GM21528 (cell line): ENCODE measurements around the gene NAT10.
"Not testable (repeated sequence)": the region's sequence is repeated elsewhere in the genome, so short reads cannot be mapped to it uniquely, and the experiment has no call there.

ENCODE experiments used
- ATAC-seq: cut with Tn5 transposase; IDR thresholded peaks from one replicate; pipeline ENCODE4 v1.9.1; 2021; ENCODE audit warnings: mild to moderate bottlenecking, moderate library complexity; ENCODE audit not compliant: unreplicated experiment, low FRiP score

The NAT10 gene

DNA sequence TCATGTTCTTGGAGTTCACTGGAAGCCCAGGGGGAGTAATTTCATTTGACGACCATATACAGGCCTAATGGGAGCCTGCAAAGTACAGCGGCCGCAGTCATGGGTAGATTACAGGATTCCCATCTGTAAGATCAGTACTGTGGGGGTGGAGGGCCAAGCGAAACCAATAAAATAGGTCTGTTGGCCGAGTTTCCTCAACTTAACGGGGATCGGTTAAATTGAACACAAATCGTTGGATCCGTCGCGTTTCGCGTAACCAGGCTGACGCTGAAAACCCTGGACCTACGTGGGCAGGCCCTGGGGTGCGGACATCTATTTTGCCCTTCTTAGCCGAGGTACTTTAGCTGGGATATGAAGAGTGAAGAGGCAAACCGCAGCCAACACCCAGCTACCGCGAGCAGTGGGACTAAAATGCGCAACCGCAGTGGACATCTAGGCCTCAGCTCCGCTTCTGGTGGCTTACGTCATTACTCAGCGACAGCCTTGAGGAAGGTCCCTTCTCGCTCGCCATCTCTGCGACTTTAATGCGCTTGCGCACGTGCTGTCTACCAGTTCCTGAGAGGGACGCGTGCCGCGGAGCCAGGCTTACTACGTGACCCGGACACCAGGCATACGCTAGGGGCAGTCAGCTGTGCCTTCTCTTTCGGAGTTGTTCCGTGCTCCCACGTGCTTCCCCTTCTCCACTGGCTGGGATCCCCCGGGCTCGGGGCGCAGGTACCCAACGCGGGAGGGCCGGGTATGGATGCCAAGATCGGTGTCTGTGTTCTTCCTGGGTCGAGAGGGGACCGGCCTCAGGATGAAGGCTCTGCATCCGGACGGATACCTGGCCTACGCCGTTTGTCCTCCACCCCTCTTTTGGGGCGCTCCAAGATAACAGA is at the start of gene NAT10:
TSS of gene NAT10 (plus strand) at position 551 of the 878 bp plus-strand sequence. CDS start 2,597 bp downstream, outside the sequence.
- ATAC-seq = peak; percentile 89

DNA sequence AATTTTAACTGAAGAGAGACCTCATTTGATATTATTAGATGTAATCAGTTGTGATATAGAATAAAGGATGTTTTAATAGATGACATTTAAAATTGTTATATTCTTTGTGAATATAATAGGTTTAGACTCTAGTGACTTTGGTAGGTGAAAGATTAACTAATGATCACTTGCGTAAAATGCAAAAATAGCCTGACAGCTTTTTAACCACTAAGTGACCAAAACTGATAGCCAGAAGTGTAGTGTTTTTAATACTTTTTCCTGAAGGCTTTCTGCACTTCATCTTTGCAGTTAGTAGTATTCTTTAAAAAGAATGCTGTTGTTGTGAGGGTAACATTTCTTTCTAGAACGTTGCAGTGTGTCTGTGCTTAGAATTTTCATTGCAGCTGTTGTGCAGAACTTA is 48.8 kb upstream of the NAT10 start:
- ATAC-seq = no peak

DNA sequence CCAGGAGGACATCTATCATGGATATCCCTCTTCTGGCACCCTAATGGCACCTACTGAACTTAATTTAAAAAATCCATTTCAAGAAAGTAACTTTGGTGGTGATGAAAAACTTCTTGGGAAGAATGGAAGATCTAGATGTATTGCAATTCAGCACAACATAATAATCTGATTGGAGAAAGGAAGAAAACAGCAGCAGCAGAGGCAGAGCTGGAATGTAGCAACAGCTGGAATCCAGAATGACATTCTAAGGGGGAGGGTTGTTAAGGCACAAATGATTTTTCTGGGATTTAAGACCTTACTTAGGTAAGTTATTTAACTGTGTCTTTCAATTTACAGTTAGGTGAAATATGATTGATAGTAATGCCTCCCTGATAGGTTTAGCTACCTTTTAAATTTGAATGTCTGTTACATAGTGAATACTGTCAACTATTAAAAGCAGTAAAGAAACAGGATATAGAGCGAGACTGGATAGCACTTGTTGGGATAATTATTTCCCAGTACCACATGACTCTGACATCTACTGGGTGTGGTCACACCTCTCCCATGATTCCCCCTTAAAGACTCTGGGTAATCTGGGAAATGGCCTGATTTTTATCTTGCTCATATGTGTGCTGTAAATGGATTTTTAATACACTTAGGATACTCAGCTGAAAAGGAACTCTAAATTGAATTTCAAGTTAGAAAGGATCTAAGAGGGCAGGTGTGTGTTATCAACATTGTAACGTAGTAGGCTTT is 42.2 kb upstream of the NAT10 start:
- no peak for ATAC-seq

DNA sequence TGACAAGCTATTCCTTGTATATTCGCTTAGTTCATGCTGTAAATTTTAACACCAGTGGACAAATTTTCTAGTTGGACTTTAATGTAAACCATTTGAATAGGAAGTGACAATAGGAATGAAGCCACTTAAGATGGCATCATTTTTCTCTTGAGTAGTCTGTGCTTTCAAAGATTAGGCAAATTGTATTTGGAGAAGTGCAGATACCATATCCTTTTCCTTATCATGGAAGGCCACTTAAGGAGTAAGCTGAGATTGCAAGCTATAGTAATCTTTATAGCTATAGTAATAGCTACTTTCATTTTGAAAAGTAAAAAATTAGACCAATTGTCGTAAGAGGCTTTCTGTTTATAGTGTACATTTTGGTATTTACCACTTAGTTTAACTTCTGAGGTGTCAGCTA is 41.1 kb upstream of the NAT10 start:
- no peak for ATAC-seq

DNA sequence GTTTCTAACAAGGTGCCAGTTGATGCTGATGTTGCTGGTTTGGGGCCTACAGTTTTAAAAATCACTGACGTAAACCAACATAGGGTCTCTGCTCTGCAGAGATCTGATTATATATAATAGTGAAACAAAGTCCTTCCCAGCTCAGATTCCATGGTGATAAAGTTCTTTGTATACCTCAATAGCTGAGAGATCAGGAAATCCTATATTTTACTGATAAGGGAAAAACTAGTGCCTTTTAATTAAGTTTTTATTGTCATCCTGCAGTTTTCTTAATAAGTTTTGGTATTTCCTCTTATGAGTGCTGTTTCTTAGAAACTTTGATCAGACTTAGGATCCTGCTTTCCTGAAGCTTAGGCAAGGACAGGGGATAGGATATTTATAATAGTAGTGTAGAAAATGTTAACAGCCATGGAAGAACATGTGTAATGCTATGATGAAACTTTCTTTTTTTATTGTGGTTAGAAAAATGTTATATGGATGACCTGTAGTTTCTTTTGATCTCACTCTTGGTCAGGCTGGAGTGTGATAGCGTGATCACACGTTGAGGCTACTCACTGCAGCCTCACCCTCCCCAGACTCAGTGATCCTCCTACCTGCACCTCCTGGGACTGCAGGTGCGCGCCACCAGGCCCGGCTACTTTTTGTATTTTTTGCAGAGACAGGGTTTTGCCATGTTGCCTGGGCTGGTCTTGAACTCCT is 39.8 kb upstream of the NAT10 start:
- ATAC-seq = no peak

DNA sequence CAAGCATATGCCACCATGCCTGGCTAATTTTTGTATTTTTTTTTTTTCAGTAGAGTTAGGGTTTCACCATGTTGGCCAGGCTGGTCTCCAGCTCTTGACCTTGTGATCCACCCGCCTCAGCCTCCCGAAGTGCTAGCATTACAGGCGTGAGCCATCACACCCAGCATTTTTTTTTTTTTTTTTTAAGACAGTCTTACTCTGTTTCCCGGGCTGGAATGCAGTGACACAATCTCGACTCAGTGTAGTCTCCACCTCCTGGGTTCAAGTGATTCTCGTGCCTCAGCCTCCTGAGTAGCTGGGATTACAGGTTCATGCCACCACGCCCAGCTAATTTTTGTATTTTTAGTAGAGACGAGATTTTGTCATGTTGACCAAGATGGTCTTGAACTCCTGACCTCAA is 38.7 kb upstream of the NAT10 start:
- ATAC-seq = not testable (repeated sequence)

DNA sequence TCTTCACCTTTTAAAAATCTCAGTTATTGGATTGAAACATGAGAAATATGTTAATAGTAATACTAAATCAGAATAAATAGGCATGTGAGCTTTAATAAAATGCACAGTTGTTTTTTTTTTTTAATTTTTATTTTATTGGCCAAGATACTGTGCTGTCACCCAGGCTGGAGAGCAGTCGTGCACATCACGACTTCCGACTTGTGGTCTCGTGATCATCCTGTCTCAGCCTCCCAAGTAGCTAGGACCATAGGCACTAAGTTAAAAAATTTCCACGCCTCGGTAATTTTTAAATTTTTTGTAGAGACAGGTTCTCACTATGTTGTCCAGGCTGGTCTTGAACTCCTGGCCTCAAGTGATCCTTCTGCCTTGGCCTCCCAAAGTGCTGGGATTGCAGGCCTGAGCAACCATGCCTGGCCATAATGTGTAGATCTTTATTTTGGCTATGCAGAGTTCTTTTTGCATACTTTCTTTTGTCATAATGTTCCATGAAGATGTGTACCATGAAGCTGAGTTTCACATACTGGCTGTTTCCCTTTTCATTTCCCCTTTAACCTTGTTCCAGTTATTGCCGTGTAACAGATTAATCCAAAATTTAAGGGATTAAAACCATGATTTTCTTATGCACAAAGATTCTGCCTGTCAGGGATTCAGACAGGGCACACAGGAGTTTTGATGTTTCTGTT is 37.9 kb upstream of the NAT10 start:
- no peak for ATAC-seq

DNA sequence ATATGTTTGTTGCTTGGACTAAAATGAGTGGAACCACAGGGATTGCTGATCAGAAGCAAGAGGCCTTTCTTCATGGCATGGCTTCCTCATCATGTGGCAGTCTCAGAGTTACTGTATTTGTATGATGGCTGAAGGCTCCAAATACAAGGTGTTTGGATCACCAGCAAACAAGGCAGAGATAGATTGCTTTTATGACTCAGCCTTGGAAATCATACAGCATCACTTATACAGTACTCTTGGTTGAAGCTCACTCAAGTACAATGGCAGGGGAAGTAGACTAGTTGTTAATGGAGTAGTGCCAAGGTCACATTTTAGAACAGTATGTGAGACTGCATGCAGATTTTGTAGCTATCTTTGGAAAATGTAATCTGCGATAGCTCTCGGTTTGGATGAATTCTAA is 37.3 kb upstream of the NAT10 start:
- no peak for ATAC-seq

DNA sequence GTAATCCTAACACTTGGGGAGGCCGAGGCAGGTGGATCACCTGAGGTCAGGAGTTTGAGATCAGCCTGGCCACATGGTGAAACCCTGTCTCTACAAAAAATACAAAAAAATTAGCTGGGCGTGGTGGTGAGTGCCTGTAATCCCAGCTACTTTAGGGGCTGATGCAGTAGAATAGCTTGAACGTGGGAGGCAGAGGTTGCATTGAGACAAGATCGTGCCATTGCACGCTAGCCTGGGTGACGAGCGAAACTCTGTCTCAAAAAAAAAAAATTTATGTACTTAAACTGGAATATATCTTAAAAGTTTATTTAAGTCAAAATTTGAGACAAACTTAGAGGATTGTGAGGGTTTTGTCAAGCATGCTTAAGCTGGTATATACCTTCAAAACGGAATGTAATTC is 34.1 kb upstream of the NAT10 start:
- ATAC-seq = not testable (repeated sequence)

DNA sequence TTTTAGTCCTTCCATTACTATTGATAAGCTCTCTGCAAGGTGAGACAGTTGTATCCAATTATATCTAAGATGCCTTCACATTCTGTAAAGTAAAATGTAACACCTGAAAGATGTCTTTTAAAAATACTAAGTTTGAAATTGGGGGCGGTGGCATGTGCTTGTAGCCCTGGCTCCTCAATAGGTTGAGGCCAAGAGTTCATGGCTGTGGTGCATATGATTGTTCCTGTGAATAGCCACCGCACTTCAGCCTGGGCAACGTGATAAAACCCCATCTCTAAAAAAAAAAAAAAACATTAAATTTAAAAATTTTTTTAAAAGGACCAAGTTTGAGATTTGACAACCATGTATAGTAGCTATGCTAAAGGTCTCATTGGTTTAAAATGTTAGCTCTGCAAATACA is 33.4 kb upstream of the NAT10 start:
- ATAC-seq = no peak

DNA sequence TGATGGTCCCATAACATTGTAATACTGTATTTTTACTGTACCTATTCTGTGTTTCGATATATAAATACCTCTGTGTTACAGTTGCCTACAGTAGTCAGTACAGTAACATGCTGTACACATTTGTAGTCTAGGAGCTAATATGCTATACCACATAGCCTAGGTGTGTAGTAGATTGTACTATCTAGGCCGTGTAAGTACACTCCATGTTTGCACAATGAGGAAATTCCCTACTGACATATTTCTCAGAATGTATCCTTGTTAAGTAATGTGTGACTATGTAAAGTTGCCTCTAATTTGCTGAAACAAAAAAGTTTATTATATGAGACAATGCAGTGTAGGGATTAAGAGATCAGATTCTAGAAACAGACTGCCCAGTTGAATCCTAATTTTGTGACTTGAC is 32.6 kb upstream of the NAT10 start:
- no peak for ATAC-seq

DNA sequence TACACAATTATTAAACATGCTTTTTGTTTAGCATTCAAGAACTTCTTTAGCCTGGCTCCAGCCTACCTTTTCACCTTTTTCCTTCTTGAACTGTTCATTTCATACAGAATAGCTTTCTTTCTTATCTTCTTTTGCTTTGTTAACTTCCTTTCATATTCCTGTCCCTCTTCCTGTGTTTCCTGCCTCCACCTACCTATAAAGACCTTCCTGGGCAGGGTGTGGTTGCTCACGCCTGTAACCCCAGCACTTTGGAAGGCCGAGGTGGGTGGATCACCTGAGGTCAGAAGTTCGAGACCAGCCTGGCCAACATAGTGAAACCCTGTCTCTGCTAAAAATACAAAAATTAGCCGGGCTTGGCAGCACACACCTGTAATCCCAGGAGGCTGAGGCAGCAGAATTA is 31.0 kb upstream of the NAT10 start:
- ATAC-seq = no peak

DNA sequence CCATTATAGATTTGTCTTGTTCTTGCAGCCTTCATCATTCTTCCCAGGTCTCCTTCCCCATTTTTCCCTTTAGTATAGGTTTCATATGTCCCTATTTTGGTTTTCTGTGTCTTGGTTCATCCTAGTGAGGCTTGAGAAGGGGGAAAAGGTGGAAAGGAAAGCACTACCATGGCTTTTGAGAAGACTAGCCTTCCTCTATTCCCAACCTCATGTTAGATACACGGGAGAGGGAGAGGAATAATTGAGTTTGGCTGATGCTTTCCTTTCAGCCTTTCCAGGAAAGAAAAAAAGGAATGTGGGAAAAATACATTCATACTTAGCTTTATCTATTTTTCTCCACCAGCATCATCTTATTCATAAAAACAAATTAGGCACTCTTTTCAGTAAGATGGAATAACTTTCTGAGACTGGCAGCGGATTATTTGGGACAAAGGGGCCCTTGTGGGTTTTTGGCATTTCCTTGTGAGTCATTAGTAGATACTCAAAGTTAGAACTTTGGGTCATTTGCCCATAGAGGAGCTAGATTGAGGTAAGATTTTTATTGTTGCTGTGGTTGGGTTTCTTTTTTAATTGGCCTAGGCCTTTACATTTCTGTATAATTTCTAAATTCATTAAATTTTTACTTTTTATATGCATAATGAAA is 30.1 kb upstream of the NAT10 start:
- ATAC-seq = no peak

DNA sequence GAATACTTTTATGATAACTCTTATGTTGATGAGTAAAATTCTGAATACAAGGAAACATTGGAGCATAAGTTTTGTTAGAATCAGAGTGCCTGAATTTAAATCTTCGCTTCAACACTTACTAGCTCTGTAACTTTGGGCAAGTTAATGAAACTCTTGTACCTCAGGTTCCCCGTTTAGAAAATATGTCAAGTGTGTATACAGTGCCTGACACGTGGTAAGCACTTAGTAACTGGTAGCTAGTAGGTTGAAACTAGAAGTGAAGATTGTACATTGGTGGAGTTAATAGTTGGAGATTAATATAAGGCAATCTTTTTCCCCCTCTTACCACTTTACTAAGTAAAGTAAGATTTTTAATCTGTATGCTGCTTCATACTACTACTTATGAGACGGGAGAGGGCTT is 24.8 kb upstream of the NAT10 start:
- no peak for ATAC-seq

DNA sequence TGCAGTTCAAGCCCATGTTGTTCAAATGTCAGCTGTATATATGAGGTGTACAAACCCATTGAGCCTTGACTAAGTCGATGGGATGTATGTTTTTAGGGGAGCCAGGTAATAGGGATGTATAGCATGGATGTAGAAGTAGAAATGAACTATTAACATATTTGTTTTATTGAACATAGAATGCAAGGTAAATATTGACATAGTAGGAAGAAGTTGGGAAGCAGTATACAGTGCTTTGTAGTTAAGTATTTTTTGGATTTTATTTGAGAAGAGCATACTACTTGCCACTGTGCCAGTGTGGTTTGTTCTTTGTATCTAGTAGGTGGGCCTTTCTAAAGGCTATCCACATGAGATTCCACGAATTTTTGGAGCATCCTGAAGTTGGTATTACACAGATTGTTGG is 20.8 kb upstream of the NAT10 start:
- no peak for ATAC-seq

DNA sequence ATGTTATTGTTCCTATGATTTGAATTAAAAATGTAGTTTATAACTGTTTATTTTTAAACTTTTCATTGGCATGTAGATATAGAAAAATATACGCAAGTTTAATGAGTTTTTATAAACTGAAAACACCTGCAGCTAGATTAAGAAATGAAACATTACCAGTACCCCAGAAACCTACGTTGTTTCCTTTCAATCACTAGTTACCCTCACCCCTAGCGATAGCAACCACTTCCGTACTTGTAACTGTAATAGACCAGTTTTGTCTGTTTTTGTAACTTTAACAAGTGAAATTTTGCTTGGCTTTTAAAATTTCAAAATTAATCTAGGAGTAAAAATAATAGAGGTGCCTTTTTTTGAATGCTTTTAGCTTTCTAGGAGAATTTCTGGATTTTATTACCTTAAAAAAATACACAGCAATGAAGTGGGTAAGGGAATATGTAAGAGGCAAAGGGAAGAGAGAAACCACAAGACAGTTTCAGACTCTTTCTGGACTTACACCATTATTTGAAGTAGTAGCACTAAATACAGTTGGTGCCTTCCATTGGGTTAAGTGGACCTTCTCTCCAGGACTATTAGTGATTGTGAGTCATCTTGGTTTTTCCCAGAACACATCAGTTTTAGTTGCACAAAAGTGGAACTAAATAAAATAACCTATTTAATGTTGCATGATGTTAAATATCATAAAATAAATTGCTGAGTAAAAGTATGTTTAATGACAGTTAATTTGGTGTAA is 18.7 kb upstream of the NAT10 start:
- peak; percentile 75 for ATAC-seq

DNA sequence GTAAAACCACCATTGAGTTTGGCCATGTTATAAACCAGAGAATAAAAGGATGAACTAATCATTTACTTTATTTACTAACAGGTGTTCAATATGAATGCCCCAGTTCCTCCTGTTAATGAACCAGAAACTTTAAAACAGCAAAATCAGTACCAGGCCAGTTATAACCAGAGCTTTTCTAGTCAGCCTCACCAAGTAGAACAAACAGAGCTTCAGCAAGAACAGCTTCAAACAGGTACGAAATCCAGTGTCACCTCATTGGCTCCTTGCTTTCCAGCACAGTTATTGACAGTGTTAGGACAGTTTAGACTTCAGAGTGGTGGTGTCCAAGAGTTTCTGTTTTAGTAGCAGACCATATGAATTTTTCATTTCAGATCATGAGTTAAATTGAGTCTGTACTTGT is 13.6 kb upstream of the NAT10 start:
- no peak for ATAC-seq

DNA sequence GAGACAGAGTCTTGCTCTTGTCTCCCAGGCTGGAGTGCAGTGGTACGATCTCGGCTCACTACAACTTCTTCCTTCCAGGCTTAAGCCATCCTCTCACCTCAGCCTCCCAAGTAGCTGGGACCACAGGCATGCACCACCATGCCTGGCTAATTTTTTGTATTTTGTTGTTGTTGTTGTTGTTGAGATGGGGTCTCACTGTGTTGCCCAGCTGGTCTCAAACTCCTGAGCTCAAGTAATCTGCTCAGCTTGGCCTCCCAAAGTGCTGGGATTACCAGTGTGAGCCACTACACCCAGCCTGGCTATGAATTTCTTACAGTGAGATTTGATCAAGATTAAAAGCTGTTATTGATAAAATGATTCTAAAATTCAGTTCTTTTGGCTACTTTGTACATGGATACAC is 10.5 kb upstream of the NAT10 start:
- not testable (repeated sequence) for ATAC-seq

DNA sequence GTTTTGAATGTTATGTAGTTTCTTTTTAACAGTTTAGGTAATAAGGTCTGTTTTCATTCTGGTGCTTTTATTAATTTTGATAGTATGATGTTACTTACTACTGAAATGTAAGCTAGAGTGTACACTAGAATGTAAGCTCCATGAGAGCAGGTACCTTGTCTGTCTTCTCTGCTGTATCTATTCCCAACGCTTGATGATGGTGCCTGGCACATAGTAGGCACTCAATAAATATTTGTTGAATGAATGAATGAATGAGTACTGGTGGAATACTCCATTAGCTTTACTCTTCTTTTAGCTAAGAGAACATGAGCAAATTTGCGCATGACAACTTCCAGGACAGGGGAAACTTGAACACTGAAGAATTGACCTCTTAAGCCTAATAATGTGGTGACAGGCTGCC is 6.6 kb upstream of the NAT10 start:
- ATAC-seq = no peak

DNA sequence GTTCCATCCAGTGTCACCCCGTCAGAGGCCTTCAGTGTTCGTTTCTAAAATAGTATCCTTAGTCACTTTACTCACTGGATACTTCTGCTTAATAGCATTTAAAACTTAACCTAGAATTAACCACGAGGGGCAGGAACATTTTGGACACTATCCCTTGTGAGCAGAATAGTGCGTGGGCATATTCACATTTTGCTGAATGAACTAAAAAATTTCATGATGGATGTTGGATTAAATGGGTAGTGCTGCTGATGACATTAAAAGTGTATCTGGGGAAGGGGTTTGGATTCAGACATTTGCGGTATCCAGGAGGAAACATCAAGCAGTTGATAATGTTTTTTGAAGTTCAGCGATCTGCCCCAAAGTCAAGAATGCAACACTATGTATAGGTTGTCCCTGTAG is 750 bp upstream of the NAT10 start:
- no peak for ATAC-seq
